Adrenal gland (tissue), 12 donors: ENCODE data around the gene F7. TPM values are rescaled to one million over a fixed set of nuclear protein-coding genes. Genes with fewer than 3 reads are reported as not detected.

ENCODE experiments used
- DNase-seq, 7 donors: peaks; one replicate each; pipeline ENCODE4 v3.0.0-alpha.2; 2019 to 2020
- H3K27ac ChIP-seq, 5 donors: fragments of 200-600 bp; sonication (generic) in 4 of 5; 1 replicate in 3 of 5; 2 replicates in 2 of 5; pipeline versions ENCODE4 v1.5.1 to v1.8.0; 2016 to 2020; ENCODE audit warnings: mild to moderate bottlenecking in 1 of 5
- H3K27me3 ChIP-seq: fragments of 200-600 bp; 2 replicates; pipeline ENCODE4 v1.8.0; 2021
- H3K36me3 ChIP-seq, 2 donors: fragments of 200-600 bp; replicated peaks in 1 of 2; 1 replicate in 1 of 2; 2 replicates in 1 of 2; pipeline versions ENCODE4 v1.5.1 to v1.8.0; 2018 to 2022
- H3K4me1 ChIP-seq, 2 donors: fragments of 200-600 bp; replicated peaks in 1 of 2; 1 replicate in 1 of 2; 2 replicates in 1 of 2; pipeline versions ENCODE4 v1.5.1 to v1.8.0; 2018 to 2021
- H3K4me3 ChIP-seq, 4 donors: fragments of 200-600 bp; sonication (generic) in 3 of 4; one replicate each; pipeline ENCODE4 v1.5.1; 2016 to 2018
- H3K9me3 ChIP-seq, 3 donors: fragments of 200-600 bp; sonication (generic) in 1 of 3; replicated peaks in 1 of 3; 1 replicate in 2 of 3; 2 replicates in 1 of 3; pipeline versions ENCODE4 v1.5.1 to v1.8.0; 2016 to 2021
- CTCF ChIP-seq, 6 experiments: fragments of 450-650 bp in 4 of 6; fragments of 200-600 bp in 2 of 6; sonication (generic) in 1 of 6; IDR thresholded peaks; 1 replicate in 5 of 6; 2 replicates in 1 of 6; pipeline versions ENCODE4 v1.5.1 to v1.8.0; 2016 to 2021; ENCODE audit warnings: antibody characterized with exemption in 6 of 6, mild to moderate bottlenecking in 2 of 6, moderate library complexity in 1 of 6
- POLR2A ChIP-seq, 2 donors: fragments of 450-650 bp; IDR thresholded peaks; one replicate each; pipeline ENCODE4 v1.6.1; 2017; ENCODE audit warnings: antibody characterized with exemption in 2 of 2, mild to moderate bottlenecking in 2 of 2, moderate library complexity in 1 of 2
- WGBS, 4 donors: extraction: QIAGEN DNeasy Blood & Tissue Kit in 2 of 4; methylation state at CpG; one replicate each; pipeline versions ENCODE4 v1.1.5 to v1.1.7; 2013 to 2017; 5-methylcytosine and 5-hydroxymethylcytosine counted together
- intact Hi-C, 2 donors: fragments of 100-400 bp; cut with DNase I; formaldehyde crosslinking; loops; one replicate each; pipeline versions ENCODE4 v1.14.1 to v1.15.0; 2022 to 2023
- polyA plus RNA-seq, 3 donors: library from polyadenylated mRNA; stranded (reverse); fragments of 200-250 nt in 2 of 3; fragments of 350-450 nt in 1 of 3; fragmentation: Illumina TruSeq in 1 of 3; extraction: RNeasy Lipid Tissue Mini Kit (QIAGEN cat#74804) in 1 of 3; gene quantifications; one replicate each; pipeline ENCODE4 v1.2.3, GENCODE V29; 2013 to 2014
- total RNA-seq, 9 donors: library from RNA; depleted of rRNA in 4 of 9; stranded (reverse); fragments of >200 nt in 4 of 9; fragments of 120-200 nt in 1 of 9; fragmentation: NEBNext Ultra II Directional in 1 of 9; extraction: Animal tissue kit (Norgen Biotek cat#: 25700) in 1 of 9; gene quantifications; one replicate each; pipeline versions ENCODE4 v1.1.0 to v1.2.4, GENCODE V29; 2013 to 2023
- donor health status: healthy with polysubstance abuse.
- donor health status: Bipolar disorder and iron deficiency.
- donor health status: DM: yes; HTN: yes; CAD: no.
- donor health status: DM: no; HTN: no; CAD: no.
- donor health status: DM: no; HTN: no; CAD: no.
- donor health status: DM: yes; HTN: yes; CAD: no.

The F7 gene
- total and polyA plus RNA-seq, 12 donors, result 0.05 to 0.61 (median 0.08) TPM; not detected in 7

GRCh38 chr13:113074401-113074800 lies 31.2 kb upstream of the F7 start:
- Histone ChIP-seq H3K4me1 (no peaks in the 10 kb centered on the region), H3K27me3 (no peaks in the 10 kb centered on the region), H3K27ac (no peak overlapping the region), H3K4me3 (no peak overlapping the region), H3K36me3 (peaks cover 0 to 13% of the 10 kb centered on the region in 2 donors), H3K9me3 (no peaks in the 10 kb centered on the region)
- TF ChIP-seq POLR2A (IDR thresholded peaks at IDR 0.05) (no peak), CTCF (IDR thresholded peaks at IDR 0.05) (no peak)
- intact Hi-C loops, result no loop called here
- WGBS, 4 donors, result 86 to 92% (median 88%) methylated on average over 14 to 18 of the region's 18 CpGs
- no peak for DNase-seq

GRCh38 chr13:113074876-113075275 lies 30.7 kb upstream of the F7 start:
- Histone ChIP-seq H3K27me3 (no peaks in the 10 kb centered on the region), H3K4me3 (no peak overlapping the region), H3K9me3 (no peaks in the 10 kb centered on the region), H3K27ac (no peak overlapping the region), H3K36me3 (peaks cover 0 to 13% of the 10 kb centered on the region in 2 donors), H3K4me1 (no peaks in the 10 kb centered on the region)
- no peak for DNase-seq
- TF ChIP-seq CTCF (IDR thresholded peaks at IDR 0.05) (no peak), POLR2A (IDR thresholded peaks at IDR 0.05) (no peak)
- WGBS, 4 donors, result 88 to 92% (median 91%) methylated on average over 13 to 22 of the region's 22 CpGs
- intact Hi-C loops, result no loop called here

- Histone ChIP-seq H3K27ac (no peak overlapping the region), H3K9me3 (no peaks in the 10 kb centered on the region), H3K27me3 (no peaks in the 10 kb centered on the region), H3K36me3 (peaks cover 0 to 13% of the 10 kb centered on the region in 2 donors), H3K4me3 (no peak overlapping the region), H3K4me1 (no peaks in the 10 kb centered on the region)
- WGBS, 4 donors, result 95 to 97% (median 95%) methylated on average over 14 to 17 of the region's 17 CpGs
- TF ChIP-seq POLR2A (IDR thresholded peaks at IDR 0.05) (no peak), CTCF (IDR thresholded peaks at IDR 0.05) (no peak)
- no peak for DNase-seq
- intact Hi-C loops, result no loop called here
Observed at GRCh38 chr13:113075711-113076110, 29.9 kb upstream of the F7 start.

GRCh38 chr13:113076681-113077401 lies 28.8 kb upstream of the F7 start:
- DNase-seq, result no peak
- intact Hi-C loops, result no loop called here
- Histone ChIP-seq H3K27me3 (no peaks in the 10 kb centered on the region), H3K4me1 (no peaks in the 10 kb centered on the region), H3K27ac (no peak overlapping the region), H3K9me3 (no peaks in the 10 kb centered on the region), H3K36me3 (peaks cover 0 to 13% of the 10 kb centered on the region in 2 donors), H3K4me3 (no peak overlapping the region)
- WGBS, 4 donors, result 88 to 94% (median 91%) methylated on average over 9 to 39 of the region's 39 CpGs
- TF ChIP-seq CTCF (IDR thresholded peaks at IDR 0.05) (no peak), POLR2A (IDR thresholded peaks at IDR 0.05) (no peak)
